ENCODE results near the gene FSD1L.
"Not testable (repeated sequence)": the region's sequence is repeated elsewhere in the genome, so short reads cannot be mapped to it uniquely, and the experiment has no call there.

The FSD1L gene

DNA sequence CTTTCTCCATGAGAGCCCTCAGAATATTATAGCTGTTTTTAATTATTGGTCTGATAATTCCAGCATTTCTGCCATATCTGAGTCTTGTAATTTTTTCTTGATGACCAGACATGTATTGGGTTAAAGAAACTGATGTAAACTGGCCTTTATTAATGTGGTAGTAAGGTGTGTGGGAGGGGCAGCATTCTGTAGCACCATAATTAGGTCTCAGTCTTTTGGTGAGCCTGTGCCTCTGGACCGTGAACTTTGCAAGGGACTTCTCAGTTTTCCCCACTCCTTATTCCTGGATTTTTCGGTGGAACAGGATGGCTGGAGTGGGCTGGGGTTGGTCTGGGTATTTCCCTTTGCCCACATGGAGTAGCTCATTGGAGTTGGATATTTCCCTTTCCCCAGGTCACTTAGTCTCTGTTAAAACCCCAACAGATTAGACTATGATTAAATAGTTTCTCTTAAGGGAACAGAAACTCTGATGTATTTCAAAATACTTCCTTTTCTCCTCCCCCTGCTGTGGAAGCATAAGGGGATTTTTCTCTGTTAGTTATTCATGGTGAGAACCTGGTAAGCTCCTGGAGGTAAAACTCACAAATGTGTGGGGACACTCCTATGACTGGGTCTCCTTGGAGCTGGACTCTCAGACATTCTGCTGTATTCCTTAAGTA is 52.4 kb downstream of the FSD1L start:
- Mint-ChIP-seq H3K4me1 (peaks cover 33% of the 10 kb centered on the region), H3K27me3 (no peaks in the 10 kb centered on the region), H3K9me3 (no peaks in the 10 kb centered on the region), H3K4me3 (peak overlapping the region; percentile 60), H3K27ac (peak overlapping the region; percentile 57), H3K36me3 (peaks cover 17% of the 10 kb centered on the region)
- peak; percentile 91 for ATAC-seq

DNA sequence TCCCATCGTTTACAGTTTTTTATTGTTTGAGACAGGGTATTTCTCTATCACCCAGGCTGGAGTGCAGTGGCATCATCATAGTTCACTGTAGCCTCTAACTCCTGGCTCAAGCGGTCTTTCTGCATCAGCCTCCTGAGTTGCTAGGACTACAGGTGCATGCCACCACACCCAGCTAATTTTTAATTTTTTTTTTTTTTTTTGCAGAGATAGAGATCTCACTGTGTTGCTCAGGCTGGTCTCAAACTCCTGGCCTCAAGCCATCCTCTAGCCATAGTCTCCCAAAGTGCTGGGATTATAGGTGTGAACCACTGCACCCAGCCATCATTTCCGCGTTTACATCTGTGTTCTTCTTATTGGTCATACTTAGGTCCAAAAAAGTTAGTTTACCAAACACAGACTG is 53.6 kb downstream of the FSD1L start:
- no peak for ATAC-seq
- no peak overlapping the region for H3K27ac Mint-ChIP-seq
- no peaks in the 10 kb centered on the region for H3K9me3 Mint-ChIP-seq
- H3K36me3 Mint-ChIP-seq, result peaks cover 10% of the 10 kb centered on the region
- H3K4me1 Mint-ChIP-seq, result peaks cover 33% of the 10 kb centered on the region
- no peaks in the 10 kb centered on the region for H3K27me3 Mint-ChIP-seq
- no peak overlapping the region for H3K4me3 Mint-ChIP-seq

DNA sequence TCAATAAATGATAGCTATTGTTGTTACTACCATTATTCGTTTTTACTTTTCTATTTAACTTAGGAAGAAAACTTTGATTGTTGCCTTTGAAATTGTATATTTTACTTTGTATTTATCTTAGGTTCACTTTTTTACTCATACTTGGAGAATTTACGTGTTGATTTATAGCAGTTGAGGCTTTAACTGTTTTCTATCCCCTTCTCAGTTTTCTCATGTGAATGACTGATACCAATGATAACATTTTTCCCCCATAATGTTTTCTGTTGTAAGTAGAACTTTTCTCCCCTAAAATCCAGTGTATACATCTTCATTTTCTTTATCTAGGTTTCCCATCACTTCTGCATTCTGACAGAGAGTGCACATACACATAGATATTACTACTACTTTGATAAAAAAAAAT is 54.4 kb downstream of the FSD1L start:
- Mint-ChIP-seq H3K27ac (no peak overlapping the region), H3K9me3 (no peaks in the 10 kb centered on the region), H3K27me3 (no peaks in the 10 kb centered on the region)

DNA sequence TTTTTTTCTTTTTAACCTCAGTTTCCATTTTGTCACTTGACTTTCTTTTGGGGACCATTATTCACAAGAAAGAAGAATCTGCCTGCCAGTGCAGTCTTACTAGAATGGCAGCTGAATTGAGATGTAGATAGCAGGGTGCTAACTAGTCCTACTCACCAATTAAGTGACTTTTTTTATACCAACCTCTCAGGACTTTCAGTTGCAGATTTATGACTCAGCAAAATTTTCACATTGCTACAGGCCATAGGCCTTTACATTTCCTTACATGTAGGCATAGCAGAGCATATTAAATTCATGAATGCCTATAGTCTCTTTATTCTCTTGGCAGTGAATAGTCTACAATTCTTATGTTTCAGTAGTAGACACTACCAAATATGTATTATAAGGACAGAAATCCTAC is 56.0 kb downstream of the FSD1L start:
- Mint-ChIP-seq H3K36me3 (peaks cover 11% of the 10 kb centered on the region), H3K4me1 (peaks cover 33% of the 10 kb centered on the region), H3K9me3 (no peaks in the 10 kb centered on the region), H3K27me3 (no peaks in the 10 kb centered on the region), H3K4me3 (no peak overlapping the region), H3K27ac (no peak overlapping the region)
- ATAC-seq, result no peak

More for the DNA sequence above, 54.4 kb downstream of the FSD1L start:
- no peak for ATAC-seq
- Mint-ChIP-seq H3K4me1 (peaks cover 33% of the 10 kb centered on the region), H3K36me3 (peaks cover 11% of the 10 kb centered on the region), H3K4me3 (no peak overlapping the region)

DNA sequence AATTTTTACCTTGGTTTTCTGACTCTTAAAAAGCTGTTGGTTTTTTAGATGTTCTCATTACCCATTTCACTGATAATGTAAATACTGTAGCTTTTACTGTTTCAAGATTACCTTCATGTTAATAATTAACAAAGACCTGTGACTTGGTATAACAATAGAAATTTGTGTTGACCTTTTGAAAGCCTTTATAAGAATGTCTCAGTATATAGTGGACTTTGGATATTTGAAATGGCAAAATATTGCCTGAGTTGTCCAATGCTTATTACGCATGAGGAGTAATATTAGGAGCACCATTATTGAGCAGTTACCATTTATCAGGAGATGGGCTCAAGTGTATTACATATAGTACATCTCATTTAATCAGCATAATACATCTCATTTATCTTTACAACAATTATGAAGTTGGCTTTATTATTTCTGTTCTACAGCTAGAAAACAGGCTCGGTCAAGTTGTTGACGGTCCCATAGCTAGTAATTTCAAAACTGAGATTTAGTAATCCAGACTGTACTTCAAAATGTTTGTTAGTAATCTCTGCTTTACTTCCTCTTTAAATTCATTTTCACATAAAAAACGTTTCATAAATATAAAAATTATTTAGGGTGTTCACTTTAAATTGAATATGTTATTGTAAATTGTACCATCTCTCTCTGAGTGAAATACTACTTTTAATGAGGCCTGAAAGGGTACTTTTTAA is 59.4 kb downstream of the FSD1L start:
- H3K9me3 Mint-ChIP-seq, result no peaks in the 10 kb centered on the region
- H3K27me3 Mint-ChIP-seq, result no peaks in the 10 kb centered on the region
- peaks cover 16% of the 10 kb centered on the region for H3K36me3 Mint-ChIP-seq
- H3K27ac Mint-ChIP-seq, result no peak overlapping the region
- peaks cover 6% of the 10 kb centered on the region for H3K4me1 Mint-ChIP-seq
- no peak overlapping the region for H3K4me3 Mint-ChIP-seq
- ATAC-seq, result no peak

DNA sequence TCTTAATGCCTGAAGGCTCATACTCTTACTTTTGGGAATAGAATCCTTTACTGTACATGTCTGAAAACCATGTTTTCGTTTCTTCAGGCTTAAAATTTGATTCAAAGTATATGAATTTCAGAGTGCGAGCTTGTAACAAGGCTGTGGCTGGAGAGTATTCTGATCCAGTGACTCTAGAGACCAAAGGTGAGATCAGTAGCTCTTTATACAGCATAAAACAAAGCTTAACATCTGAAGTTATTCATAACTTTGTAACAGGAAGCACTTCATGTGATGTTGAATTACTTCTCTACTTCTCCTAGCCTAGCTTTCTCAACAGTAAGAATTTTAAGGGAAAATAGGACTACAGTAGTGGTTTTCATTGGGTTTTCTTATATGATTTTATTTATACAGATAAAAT is 60.7 kb downstream of the FSD1L start:
- Mint-ChIP-seq H3K36me3 (peaks cover 15% of the 10 kb centered on the region), H3K4me1 (peaks cover 5% of the 10 kb centered on the region), H3K4me3 (no peak overlapping the region), H3K27ac (no peak overlapping the region), H3K27me3 (no peaks in the 10 kb centered on the region), H3K9me3 (no peaks in the 10 kb centered on the region)
- no peak for ATAC-seq

DNA sequence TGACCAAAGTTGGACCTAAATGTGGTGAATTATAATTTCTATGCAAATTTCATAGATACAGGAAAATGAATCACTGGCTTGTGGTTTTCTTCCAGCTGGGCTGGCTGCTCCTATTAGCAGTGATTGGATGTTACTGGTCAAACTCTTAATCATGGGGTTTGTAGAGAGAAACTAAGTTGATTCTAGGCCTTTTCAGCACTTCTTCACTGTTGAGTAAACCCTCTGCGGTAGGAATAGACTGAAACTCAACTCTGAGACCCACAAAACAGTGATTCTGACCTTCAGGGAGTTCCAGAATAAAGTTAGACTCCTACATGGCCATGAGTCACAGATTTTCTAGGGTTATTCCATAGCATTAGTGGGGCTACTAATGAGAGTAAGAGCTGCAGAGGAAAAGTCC is 62.2 kb downstream of the FSD1L start:
- Mint-ChIP-seq H3K27me3 (no peaks in the 10 kb centered on the region), H3K36me3 (peaks cover 25% of the 10 kb centered on the region), H3K4me1 (no peaks in the 10 kb centered on the region), H3K9me3 (no peaks in the 10 kb centered on the region), H3K4me3 (no peak overlapping the region), H3K27ac (no peak overlapping the region)
- ATAC-seq, result peak; percentile 34

DNA sequence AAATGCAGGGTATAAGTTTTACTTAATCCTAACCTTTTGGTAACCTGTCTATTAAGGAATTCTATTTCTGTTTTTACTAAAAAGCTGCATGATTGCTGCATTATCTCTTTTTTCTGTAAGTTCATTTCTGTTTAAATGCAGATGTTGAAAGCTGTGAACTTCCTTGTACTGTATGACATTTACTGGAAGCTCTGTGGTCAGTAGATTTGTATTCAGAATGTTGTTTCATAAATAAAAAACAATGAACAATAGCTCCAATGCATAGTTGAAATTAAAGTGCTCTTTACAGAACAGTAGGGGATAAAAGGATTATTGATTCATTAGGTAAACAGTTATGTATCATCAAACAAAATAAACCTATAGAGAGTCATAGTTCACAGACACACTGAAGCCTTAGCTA is 63.6 kb downstream of the FSD1L start:
- no peaks in the 10 kb centered on the region for H3K9me3 Mint-ChIP-seq
- H3K27ac Mint-ChIP-seq, result no peak overlapping the region
- H3K4me1 Mint-ChIP-seq, result no peaks in the 10 kb centered on the region
- no peak for ATAC-seq
- no peak overlapping the region for H3K4me3 Mint-ChIP-seq
- H3K36me3 Mint-ChIP-seq, result peaks cover 26% of the 10 kb centered on the region
- H3K27me3 Mint-ChIP-seq, result no peaks in the 10 kb centered on the region

DNA sequence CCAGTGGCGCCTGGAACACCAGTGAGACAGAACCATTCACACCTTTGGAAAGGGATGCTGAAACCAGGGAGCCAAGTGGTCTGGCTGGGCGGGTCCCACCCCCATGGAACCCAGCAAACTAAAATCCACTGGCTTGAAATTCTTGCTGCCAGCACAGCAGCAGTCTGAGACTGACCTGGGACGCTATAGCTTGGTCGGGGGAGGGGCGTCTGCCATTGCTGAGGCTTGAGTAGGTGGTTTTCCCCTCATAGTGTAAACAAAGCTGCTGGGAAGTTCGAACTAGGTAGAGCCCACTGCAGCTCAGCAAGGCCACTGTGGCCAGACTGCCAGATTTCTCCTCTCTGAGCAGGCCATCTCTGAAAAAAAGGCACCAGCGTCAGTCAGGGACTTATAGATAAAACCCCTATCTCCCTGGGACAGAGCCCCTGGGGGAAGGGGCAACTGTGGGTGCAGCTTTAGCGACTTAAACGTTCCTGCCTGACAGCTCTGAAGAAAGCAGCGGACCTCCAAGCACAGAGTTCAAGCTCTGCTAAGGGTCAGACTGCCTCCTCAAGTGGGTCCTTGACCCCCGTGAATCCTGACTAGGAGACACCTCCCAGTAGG is 68.1 kb downstream of the FSD1L start:
- H3K27ac Mint-ChIP-seq, result no peak overlapping the region
- H3K36me3 Mint-ChIP-seq, result peaks cover 49% of the 10 kb centered on the region
- no peaks in the 10 kb centered on the region for H3K27me3 Mint-ChIP-seq
- no peaks in the 10 kb centered on the region for H3K4me1 Mint-ChIP-seq
- no peak overlapping the region for H3K4me3 Mint-ChIP-seq
- ATAC-seq, result no peak
- H3K9me3 Mint-ChIP-seq, result peaks cover 3% of the 10 kb centered on the region

DNA sequence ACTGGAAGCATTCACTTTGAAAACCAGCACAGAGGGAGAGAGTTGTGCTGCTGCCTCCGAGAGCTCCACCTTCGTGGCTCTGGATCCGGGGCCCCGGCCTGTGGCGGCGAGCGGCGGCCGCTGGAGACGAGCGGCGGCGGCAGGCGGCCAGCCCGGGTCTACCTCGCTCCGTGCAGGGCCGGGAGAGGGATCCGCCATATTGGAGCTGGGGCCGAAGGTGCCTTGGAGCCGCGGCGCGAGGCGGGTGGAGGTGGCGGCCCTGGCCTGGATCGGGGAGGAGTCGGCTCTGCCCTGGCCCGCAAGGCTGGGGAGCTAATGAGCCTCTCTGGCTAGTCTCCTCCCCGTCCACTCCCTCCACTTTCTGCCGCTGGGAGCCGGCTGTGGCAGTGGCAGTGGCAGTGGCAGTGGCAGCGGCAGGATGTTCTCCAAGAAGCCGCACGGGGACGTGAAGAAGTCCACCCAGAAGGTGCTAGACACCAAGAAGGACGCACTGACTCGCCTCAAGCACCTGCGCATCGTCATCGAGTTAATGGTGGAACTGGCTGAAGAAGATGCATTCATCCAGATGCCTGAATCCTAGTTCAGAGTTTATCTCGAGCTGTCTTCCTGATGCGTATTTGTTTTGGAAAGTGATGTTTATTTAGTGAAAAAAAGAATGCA is 72.0 kb downstream of the FSD1L start:
- H3K27me3 Mint-ChIP-seq, H3K4me3 Mint-ChIP-seq, H3K27ac Mint-ChIP-seq, H3K9me3 Mint-ChIP-seq: not testable (repeated sequence)
- peaks cover 11% of the 10 kb centered on the region for H3K4me1 Mint-ChIP-seq
- H3K36me3 Mint-ChIP-seq, result peaks cover 36% of the 10 kb centered on the region
- ATAC-seq, result peak; percentile 92

DNA sequence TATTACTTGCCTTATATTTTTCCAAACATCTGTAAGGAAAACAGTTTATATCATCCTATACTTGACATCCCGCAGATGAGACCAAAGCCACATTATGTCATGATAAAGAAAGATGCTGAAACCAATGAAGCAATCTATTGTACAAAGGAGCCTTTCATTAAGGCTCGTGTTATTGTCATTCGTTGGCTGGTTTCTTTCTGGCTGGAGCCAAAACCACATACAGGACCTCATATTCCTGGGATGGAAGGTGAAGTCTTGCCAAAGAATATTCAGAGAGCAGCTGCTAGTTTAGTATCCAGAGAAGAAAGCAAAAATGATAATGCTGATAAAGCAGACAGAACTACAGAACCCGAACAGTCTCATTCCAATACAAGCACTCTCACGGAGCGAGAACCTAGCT is 73.2 kb downstream of the FSD1L start:
- H3K9me3 Mint-ChIP-seq, H3K4me3 Mint-ChIP-seq, ATAC-seq, H3K27me3 Mint-ChIP-seq, H3K27ac Mint-ChIP-seq: not testable (repeated sequence)
- H3K36me3 Mint-ChIP-seq, result peaks cover 28% of the 10 kb centered on the region
- H3K4me1 Mint-ChIP-seq, result peaks cover 11% of the 10 kb centered on the region

DNA sequence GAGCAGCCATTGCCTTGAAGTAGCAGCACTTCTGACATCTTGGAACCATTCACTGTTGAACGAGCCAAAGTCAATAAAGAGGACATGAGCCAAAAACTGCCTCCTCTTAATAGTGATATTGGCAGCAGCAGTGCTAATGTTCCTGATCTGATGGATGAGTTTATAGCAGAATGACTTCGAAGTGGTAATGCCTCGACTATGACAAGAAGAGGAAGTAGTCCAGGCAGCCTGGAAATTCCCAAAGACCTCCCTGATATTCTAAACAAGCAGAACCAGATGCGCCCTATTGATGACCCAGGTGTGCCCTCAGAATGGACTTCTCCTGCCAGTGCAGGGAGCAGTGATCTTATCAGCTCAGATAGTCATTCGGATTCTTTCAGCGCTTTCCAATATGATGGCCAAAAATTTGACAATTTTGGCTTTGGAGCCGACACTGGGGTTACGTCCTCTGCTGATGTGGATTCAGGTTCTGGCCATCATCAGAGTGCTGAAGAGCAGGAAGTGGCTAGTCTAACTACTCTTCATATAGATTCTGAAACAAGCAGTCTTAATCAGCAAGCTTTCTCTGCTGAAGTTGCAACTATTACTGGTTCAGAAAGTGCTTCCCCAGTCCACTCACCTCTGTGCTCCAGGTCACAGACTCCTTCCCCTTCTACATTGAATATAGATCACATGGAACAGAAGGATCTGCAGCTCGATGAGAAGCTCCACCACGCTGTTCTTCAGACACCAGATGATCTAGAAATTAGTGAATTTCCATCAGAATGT is 75.0 kb downstream of the FSD1L start:
- H3K4me3 Mint-ChIP-seq, H3K27ac Mint-ChIP-seq, H3K27me3 Mint-ChIP-seq, H3K9me3 Mint-ChIP-seq: not testable (repeated sequence)
- peak; percentile 67 for ATAC-seq
- peaks cover 11% of the 10 kb centered on the region for H3K4me1 Mint-ChIP-seq
- peaks cover 20% of the 10 kb centered on the region for H3K36me3 Mint-ChIP-seq

DNA sequence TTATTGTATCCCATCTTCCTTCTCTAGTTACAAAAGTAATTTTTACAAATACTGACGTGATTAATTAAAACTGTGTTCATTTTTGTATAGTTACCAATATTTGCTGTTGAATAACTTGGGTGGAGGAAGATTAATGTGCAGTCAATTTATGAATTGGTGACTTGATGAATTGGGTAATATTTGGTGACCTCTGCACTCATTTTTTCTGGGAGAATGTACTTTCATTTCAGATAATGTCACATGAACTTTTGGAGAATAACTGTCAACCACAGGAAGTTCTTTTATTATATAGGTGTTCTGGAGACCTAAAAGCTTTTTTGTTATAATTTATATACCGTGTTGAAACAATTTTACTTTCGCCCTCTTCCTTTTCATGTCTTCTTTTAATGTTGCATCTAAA is 83.7 kb downstream of the FSD1L start:
- no peak overlapping the region for H3K27ac Mint-ChIP-seq
- H3K27me3 Mint-ChIP-seq, result no peaks in the 10 kb centered on the region
- peaks cover 6% of the 10 kb centered on the region for H3K9me3 Mint-ChIP-seq
- no peak for ATAC-seq
- no peak overlapping the region for H3K4me3 Mint-ChIP-seq
- peaks cover 31% of the 10 kb centered on the region for H3K36me3 Mint-ChIP-seq
- H3K4me1 Mint-ChIP-seq, result peaks cover 16% of the 10 kb centered on the region

DNA sequence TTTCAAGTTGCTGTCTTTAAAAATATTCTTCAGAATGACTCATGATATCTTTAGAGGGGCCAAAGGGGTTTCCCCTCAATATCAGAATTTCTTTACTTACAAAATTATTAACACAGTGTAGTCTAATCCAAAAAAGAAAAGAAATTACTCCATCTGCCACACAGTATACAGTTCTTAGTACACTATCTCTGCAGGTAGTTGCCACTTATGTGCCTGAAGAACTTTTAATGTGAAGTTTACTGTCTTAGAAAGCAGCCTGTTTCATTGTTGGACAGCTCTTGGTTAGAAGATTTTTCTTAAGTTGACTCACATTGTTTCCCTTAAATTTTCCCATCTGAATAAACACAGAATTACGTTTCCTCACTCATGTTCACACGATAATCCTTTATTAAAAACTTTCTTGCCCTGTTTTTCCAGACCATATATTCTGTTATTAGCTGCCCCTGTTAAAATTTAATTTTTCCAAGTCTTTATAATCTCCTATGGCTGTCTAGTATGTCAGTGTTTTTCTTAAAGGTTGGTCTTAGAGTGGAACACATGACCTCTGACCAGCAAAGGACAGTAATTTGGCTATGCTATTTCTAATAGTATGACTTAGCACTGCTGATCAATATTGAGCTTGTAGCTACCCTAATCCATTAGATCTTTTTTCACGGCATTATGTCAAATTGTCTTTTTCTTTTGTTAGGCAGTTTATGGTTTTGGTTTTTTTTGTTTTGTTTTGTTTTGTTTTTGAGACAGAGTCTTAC is 88.3 kb downstream of the FSD1L start:
- Mint-ChIP-seq H3K27ac (peak overlapping the region; percentile 44), H3K4me1 (peaks cover 16% of the 10 kb centered on the region), H3K4me3 (no peak overlapping the region), H3K36me3 (peaks cover 17% of the 10 kb centered on the region), H3K27me3 (no peaks in the 10 kb centered on the region), H3K9me3 (peaks cover 3% of the 10 kb centered on the region)
- ATAC-seq, result peak; percentile 56
